Liver (tissue), 9 donors: Measurements from ENCODE around the gene MYB. TPM values are rescaled to one million over a fixed set of nuclear protein-coding genes. Genes with fewer than 3 reads are reported as not detected.

Experiments used
- DNase-seq: peaks from one replicate; pipeline ENCODE4 v3.0.0-alpha.2; 2017; ENCODE audit warnings: low spot score
- H3K27ac ChIP-seq, 2 donors: one replicate each; pipeline ENCODE4 v1.7.0; 2013; ENCODE audit warnings: inconsistent platforms in 2 of 2, low read length in 2 of 2, control low read depth in 1 of 2, low read depth in 1 of 2, mild to moderate bottlenecking in 1 of 2
- H3K27me3 ChIP-seq, 4 donors: one replicate each; pipeline versions ENCODE4 v1.6.1 to v1.7.0; 2013; ENCODE audit warnings: low read length in 3 of 4, inconsistent platforms in 1 of 4, mild to moderate bottlenecking in 1 of 4, moderate library complexity in 1 of 4; ENCODE audit not compliant: control insufficient read depth in 4 of 4, insufficient read depth in 4 of 4
- H3K36me3 ChIP-seq, 4 donors: one replicate each; pipeline versions ENCODE4 v1.6.1 to v1.7.0; 2013; ENCODE audit warnings: low read length in 3 of 4, mild to moderate bottlenecking in 3 of 4, low read depth in 1 of 4, moderate library complexity in 1 of 4; ENCODE audit not compliant: control insufficient read depth in 4 of 4, insufficient read depth in 3 of 4
- H3K4me1 ChIP-seq, 4 donors: one replicate each; pipeline versions ENCODE4 v1.6.1 to v1.7.0; 2013; ENCODE audit warnings: low read length in 3 of 4, mild to moderate bottlenecking in 3 of 4, moderate library complexity in 1 of 4; ENCODE audit not compliant: control insufficient read depth in 4 of 4, insufficient read depth in 4 of 4
- H3K4me3 ChIP-seq, 3 donors: one replicate each; pipeline versions ENCODE4 v1.6.1 to v1.7.0; 2013; ENCODE audit warnings: low read length in 3 of 3, control low read depth in 1 of 3, low read depth in 1 of 3, mild to moderate bottlenecking in 1 of 3
- H3K9ac ChIP-seq, 2 donors: one replicate each; pipeline ENCODE4 v1.7.0; 2013; ENCODE audit warnings: low read length in 2 of 2, mild to moderate bottlenecking in 2 of 2, moderate library complexity in 2 of 2, control low read depth in 1 of 2, low read depth in 1 of 2
- H3K9me3 ChIP-seq, 4 donors: one replicate each; pipeline versions ENCODE4 v1.6.1 to v1.7.0; 2013; ENCODE audit warnings: low read length in 3 of 4; ENCODE audit not compliant: control insufficient read depth in 4 of 4
- EGR1 ChIP-seq, 2 donors: IDR thresholded peaks; 2 replicates each; pipeline ENCODE4 v1.6.1; 2016 to 2018; ENCODE audit warnings: antibody characterized with exemption in 2 of 2, low read depth in 2 of 2
- FOXA1 ChIP-seq: IDR thresholded peaks from 2 replicates; pipeline ENCODE4 v1.6.1; 2016; ENCODE audit warnings: antibody characterized with exemption
- FOXA2 ChIP-seq: IDR thresholded peaks from 2 replicates; pipeline ENCODE4 v1.6.1; 2016; ENCODE audit warnings: antibody characterized with exemption
- GABPA ChIP-seq, 2 donors: IDR thresholded peaks in 1 of 2; conservative IDR thresholded peaks in 1 of 2; 2 replicates each; pipeline ENCODE4 v1.6.1; 2016; ENCODE audit warnings: antibody characterized with exemption in 2 of 2, mild to moderate bottlenecking in 1 of 2, moderate library complexity in 1 of 2
- HNF4A ChIP-seq, 2 donors: conservative IDR thresholded peaks; 2 replicates each; pipeline ENCODE4 v1.6.1; 2016; ENCODE audit warnings: antibody characterized with exemption in 2 of 2, mild to moderate bottlenecking in 2 of 2
- JUND ChIP-seq, 2 donors: IDR thresholded peaks; 2 replicates each; pipeline ENCODE4 v1.6.1; 2016; ENCODE audit warnings: antibody characterized with exemption in 2 of 2
- NR2F2 ChIP-seq: IDR thresholded peaks from 2 replicates; pipeline ENCODE4 v1.6.1; 2016; ENCODE audit warnings: antibody characterized with exemption
- RAD21 ChIP-seq, 2 donors: IDR thresholded peaks; 2 replicates each; pipeline ENCODE4 v1.6.1; 2016; ENCODE audit warnings: antibody characterized with exemption in 2 of 2, mild to moderate bottlenecking in 2 of 2
- SP1 ChIP-seq: IDR thresholded peaks from 2 replicates; pipeline ENCODE4 v1.6.1; 2018; ENCODE audit warnings: antibody characterized with exemption, mild to moderate bottlenecking
- TAF1 ChIP-seq: conservative IDR thresholded peaks from 2 replicates; pipeline ENCODE4 v1.6.1; 2016; ENCODE audit warnings: antibody characterized with exemption, mild to moderate bottlenecking
- YY1 ChIP-seq: IDR thresholded peaks from 2 replicates; pipeline ENCODE4 v1.6.1; 2016; ENCODE audit warnings: antibody characterized with exemption, mild to moderate bottlenecking
- WGBS: extraction: QIAGEN DNeasy Blood & Tissue Kit; methylation state at CpG from one replicate; pipeline ENCODE4 v1.1.7; 2013; 5-methylcytosine and 5-hydroxymethylcytosine counted together
- polyA plus RNA-seq, 2 donors: library from polyadenylated mRNA; stranded (reverse) in 1 of 2; unstranded in 1 of 2; fragments of 200-250 nt in 1 of 2; fragments of >200 nt in 1 of 2; fragmentation: Nextera tagmentation in 1 of 2; extraction: Ambion mirVana in 1 of 2; gene quantifications; one replicate each; pipeline versions ENCODE4 v1.2.1 to v1.2.3, GENCODE V29; 2013 to 2015
- total RNA-seq, 2 donors: library from RNA; depleted of rRNA; stranded (reverse); fragments of >200 nt; gene quantifications; one replicate each; pipeline ENCODE4 v1.2.3, GENCODE V29; 2014
- TF ChIP-seq, protein P1 (sequence below): IDR thresholded peaks from 2 replicates; pipeline ENCODE4 v1.6.1; 2016; ENCODE audit warnings: antibody characterized with exemption
- TF ChIP-seq, protein P2 (sequence below): IDR thresholded peaks from 2 replicates; pipeline ENCODE4 v1.6.1; 2016; ENCODE audit warnings: antibody characterized with exemption, mild to moderate bottlenecking
- TF ChIP-seq, protein P3 (sequence below): IDR thresholded peaks from 2 replicates; pipeline ENCODE4 v1.6.1; 2016; ENCODE audit warnings: antibody characterized with exemption
- TF ChIP-seq, protein P4 (sequence below): fragments of 150-350 bp; IDR thresholded peaks from 2 replicates; pipeline ENCODE4 v1.5.1; 2017; ENCODE audit warnings: improper control_type of control experiment, low read depth, low read length; ENCODE audit not compliant: missing input control
- donor health status: healthy.
- donor health status: healthy.
- donor health status: healthy.
- donor health status: healthy.
- donor health status: healthy.

MYB gene
- total and polyA plus RNA-seq, 4 donors: 0.08 to 19.8 (median 0.11) TPM

DNA sequence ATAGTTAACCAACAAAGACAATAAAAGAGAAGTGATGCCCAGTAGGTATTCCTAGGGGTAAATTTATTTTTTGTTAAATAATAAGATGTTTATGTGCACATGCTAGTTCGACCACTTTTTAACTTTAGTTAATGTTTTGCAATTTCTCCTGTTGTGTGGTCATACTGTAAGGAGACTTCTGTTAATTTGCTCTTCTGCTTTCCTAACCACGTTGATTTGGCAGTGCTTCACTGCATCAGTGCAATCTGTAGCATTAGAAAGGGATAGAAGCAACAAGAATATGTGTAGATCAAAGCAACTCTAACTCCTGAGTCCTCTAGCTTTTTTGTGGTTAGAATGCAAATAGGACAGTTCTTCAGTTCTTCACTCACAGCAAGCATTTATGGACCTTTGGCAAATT, 13.9 kb downstream of the MYB start:
- Histone ChIP-seq H3K4me3 (no peak overlapping the region), H3K9me3 (no peaks in the 10 kb centered on the region), H3K36me3 (no peaks in the 10 kb centered on the region), H3K27me3 (no peaks in the 10 kb centered on the region), H3K27ac (no peak overlapping the region), H3K9ac (no peak overlapping the region), H3K4me1 (no peaks in the 10 kb centered on the region)
- WGBS: 69% methylated on average over 2 of the region's 2 CpGs
- TF ChIP-seq RAD21 (IDR thresholded peaks at IDR 0.05) (no peak), EGR1 (IDR thresholded peaks at IDR 0.05; ENCODE audit: low read depth in 2 of 2) (no peak), TAF1 (no peak), NR2F2 (no peak), JUND (IDR thresholded peaks at IDR 0.05) (no peak), YY1 (no peak), FOXA2 (no peak), FOXA1 (no peak), GABPA (IDR thresholded peaks at IDR 0.05 in 1 of 2, conservative IDR thresholded peaks at IDR 0.05 in 1 of 2) (no peak), HNF4A (conservative IDR thresholded peaks at IDR 0.05) (no peak), SP1 (no peak)
- TF ChIP-seq, protein P1, sequence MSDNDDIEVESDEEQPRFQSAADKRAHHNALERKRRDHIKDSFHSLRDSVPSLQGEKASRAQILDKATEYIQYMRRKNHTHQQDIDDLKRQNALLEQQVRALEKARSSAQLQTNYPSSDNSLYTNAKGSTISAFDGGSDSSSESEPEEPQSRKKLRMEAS: no peak
- TF ChIP-seq, protein P2, sequence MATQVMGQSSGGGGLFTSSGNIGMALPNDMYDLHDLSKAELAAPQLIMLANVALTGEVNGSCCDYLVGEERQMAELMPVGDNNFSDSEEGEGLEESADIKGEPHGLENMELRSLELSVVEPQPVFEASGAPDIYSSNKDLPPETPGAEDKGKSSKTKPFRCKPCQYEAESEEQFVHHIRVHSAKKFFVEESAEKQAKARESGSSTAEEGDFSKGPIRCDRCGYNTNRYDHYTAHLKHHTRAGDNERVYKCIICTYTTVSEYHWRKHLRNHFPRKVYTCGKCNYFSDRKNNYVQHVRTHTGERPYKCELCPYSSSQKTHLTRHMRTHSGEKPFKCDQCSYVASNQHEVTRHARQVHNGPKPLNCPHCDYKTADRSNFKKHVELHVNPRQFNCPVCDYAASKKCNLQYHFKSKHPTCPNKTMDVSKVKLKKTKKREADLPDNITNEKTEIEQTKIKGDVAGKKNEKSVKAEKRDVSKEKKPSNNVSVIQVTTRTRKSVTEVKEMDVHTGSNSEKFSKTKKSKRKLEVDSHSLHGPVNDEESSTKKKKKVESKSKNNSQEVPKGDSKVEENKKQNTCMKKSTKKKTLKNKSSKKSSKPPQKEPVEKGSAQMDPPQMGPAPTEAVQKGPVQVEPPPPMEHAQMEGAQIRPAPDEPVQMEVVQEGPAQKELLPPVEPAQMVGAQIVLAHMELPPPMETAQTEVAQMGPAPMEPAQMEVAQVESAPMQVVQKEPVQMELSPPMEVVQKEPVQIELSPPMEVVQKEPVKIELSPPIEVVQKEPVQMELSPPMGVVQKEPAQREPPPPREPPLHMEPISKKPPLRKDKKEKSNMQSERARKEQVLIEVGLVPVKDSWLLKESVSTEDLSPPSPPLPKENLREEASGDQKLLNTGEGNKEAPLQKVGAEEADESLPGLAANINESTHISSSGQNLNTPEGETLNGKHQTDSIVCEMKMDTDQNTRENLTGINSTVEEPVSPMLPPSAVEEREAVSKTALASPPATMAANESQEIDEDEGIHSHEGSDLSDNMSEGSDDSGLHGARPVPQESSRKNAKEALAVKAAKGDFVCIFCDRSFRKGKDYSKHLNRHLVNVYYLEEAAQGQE: no peak
- TF ChIP-seq, protein P3, sequence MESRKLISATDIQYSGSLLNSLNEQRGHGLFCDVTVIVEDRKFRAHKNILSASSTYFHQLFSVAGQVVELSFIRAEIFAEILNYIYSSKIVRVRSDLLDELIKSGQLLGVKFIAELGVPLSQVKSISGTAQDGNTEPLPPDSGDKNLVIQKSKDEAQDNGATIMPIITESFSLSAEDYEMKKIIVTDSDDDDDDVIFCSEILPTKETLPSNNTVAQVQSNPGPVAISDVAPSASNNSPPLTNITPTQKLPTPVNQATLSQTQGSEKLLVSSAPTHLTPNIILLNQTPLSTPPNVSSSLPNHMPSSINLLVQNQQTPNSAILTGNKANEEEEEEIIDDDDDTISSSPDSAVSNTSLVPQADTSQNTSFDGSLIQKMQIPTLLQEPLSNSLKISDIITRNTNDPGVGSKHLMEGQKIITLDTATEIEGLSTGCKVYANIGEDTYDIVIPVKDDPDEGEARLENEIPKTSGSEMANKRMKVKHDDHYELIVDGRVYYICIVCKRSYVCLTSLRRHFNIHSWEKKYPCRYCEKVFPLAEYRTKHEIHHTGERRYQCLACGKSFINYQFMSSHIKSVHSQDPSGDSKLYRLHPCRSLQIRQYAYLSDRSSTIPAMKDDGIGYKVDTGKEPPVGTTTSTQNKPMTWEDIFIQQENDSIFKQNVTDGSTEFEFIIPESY: no peak
- DNase-seq: no peak

DNA sequence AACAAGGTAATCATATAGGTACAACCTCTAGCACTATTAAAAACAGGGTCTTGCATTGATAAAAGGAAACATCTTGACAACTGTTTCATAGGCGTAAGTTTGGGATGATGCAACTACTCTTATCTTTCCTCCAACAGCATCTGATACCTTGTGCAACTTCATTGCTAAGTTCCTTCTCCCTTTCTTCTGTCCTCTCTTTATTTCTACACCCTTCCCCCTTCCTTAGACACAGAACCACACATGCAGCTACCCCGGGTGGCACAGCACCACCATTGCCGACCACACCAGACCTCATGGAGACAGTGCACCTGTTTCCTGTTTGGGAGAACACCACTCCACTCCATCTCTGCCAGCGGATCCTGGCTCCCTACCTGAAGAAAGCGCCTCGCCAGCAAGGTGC, 14.4 kb downstream of the MYB start:
- no peaks in the 10 kb centered on the region for H3K36me3 ChIP-seq
- no peaks in the 10 kb centered on the region for H3K27me3 ChIP-seq
- no peak overlapping the region for H3K4me3 ChIP-seq
- WGBS: 87% methylated on average over 6 of the region's 6 CpGs
- TF ChIP-seq, protein P1: no peak
- TF ChIP-seq, protein P3: no peak
- TF ChIP-seq JUND (IDR thresholded peaks at IDR 0.05) (no peak), RAD21 (IDR thresholded peaks at IDR 0.05) (no peak), YY1 (no peak)
- TF ChIP-seq, protein P4, sequence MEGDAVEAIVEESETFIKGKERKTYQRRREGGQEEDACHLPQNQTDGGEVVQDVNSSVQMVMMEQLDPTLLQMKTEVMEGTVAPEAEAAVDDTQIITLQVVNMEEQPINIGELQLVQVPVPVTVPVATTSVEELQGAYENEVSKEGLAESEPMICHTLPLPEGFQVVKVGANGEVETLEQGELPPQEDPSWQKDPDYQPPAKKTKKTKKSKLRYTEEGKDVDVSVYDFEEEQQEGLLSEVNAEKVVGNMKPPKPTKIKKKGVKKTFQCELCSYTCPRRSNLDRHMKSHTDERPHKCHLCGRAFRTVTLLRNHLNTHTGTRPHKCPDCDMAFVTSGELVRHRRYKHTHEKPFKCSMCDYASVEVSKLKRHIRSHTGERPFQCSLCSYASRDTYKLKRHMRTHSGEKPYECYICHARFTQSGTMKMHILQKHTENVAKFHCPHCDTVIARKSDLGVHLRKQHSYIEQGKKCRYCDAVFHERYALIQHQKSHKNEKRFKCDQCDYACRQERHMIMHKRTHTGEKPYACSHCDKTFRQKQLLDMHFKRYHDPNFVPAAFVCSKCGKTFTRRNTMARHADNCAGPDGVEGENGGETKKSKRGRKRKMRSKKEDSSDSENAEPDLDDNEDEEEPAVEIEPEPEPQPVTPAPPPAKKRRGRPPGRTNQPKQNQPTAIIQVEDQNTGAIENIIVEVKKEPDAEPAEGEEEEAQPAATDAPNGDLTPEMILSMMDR: no peak
- no peak overlapping the region for H3K9ac ChIP-seq
- no peaks in the 10 kb centered on the region for H3K4me1 ChIP-seq
- no peaks in the 10 kb centered on the region for H3K9me3 ChIP-seq
- DNase-seq: no peak
- no peak overlapping the region for H3K27ac ChIP-seq
